Mucosa of stomach (tissue), 1 donor: Measurements from ENCODE around the gene GJB4.

Experiments used
- H3K27me3 ChIP-seq: one replicate; pipeline ENCODE4 v1.7.0; 2013; ENCODE audit warnings: mild to moderate bottlenecking, low read length; ENCODE audit not compliant: control insufficient read depth, insufficient read depth
- H3K36me3 ChIP-seq: one replicate; pipeline ENCODE4 v1.7.0; 2013; ENCODE audit warnings: low read length; ENCODE audit not compliant: control insufficient read depth, insufficient read depth
- H3K4me1 ChIP-seq: one replicate; pipeline ENCODE4 v1.7.0; 2013; ENCODE audit warnings: mild to moderate bottlenecking, low read length; ENCODE audit not compliant: control insufficient read depth, insufficient read depth
- H3K4me3 ChIP-seq: one replicate; pipeline ENCODE4 v1.7.0; 2013; ENCODE audit warnings: low read length
- H3K9ac ChIP-seq: one replicate; pipeline ENCODE4 v1.7.0; 2013; ENCODE audit warnings: mild to moderate bottlenecking, low read length, moderate library complexity
- H3K9me3 ChIP-seq: one replicate; pipeline ENCODE4 v1.7.0; 2013; ENCODE audit warnings: mild to moderate bottlenecking, low read length, moderate library complexity; ENCODE audit not compliant: control insufficient read depth
- donor health status: Pancreatic carcinoma.

The GJB4 gene

GRCh38 chr1:34781071-34781843 lies 21.7 kb downstream of the GJB4 start, which contains the start of gene GJB3:
TSS of gene GJB3 (plus strand) at chr1:34781214. CDS start at chr1:34784763, 3,549 bp downstream.
- H3K36me3 ChIP-seq: no peaks in the 10 kb centered on the region
- H3K27me3 ChIP-seq: peaks cover 23% of the 10 kb centered on the region
- H3K9me3 ChIP-seq: no peaks in the 10 kb centered on the region
- peak within 1 kb of the TSS; percentile 40 for H3K4me3 ChIP-seq
- H3K9ac ChIP-seq: peak within 1 kb of the TSS; percentile 60
- peaks cover 38% of the 10 kb centered on the region for H3K4me1 ChIP-seq

GRCh38 chr1:34781844-34782391 lies 22.4 kb downstream of the GJB4 start:
- Histone ChIP-seq H3K9ac (peak overlapping the region; percentile 60), H3K27me3 (peaks cover 23% of the 10 kb centered on the region), H3K9me3 (no peaks in the 10 kb centered on the region), H3K36me3 (no peaks in the 10 kb centered on the region), H3K4me3 (peak overlapping the region; percentile 40), H3K4me1 (peaks cover 43% of the 10 kb centered on the region)

- Histone ChIP-seq H3K27me3 (peaks cover 21% of the 10 kb centered on the region), H3K9ac (no peak overlapping the region), H3K4me3 (no peak overlapping the region), H3K9me3 (no peaks in the 10 kb centered on the region), H3K36me3 (no peaks in the 10 kb centered on the region), H3K4me1 (peaks cover 49% of the 10 kb centered on the region)
Measured at GRCh38 chr1:34784751-34785221, 25.2 kb downstream of the GJB4 start.

- no peak overlapping the region for H3K9ac ChIP-seq
- no peaks in the 10 kb centered on the region for H3K9me3 ChIP-seq
- no peak overlapping the region for H3K4me3 ChIP-seq
- peaks cover 16% of the 10 kb centered on the region for H3K27me3 ChIP-seq
- no peaks in the 10 kb centered on the region for H3K36me3 ChIP-seq
- peaks cover 49% of the 10 kb centered on the region for H3K4me1 ChIP-seq
Measured at GRCh38 chr1:34785231-34785874, 25.8 kb downstream of the GJB4 start.

GRCh38 chr1:34785875-34786470 lies 26.4 kb downstream of the GJB4 start:
- Histone ChIP-seq H3K9me3 (no peaks in the 10 kb centered on the region), H3K36me3 (no peaks in the 10 kb centered on the region), H3K4me1 (peaks cover 49% of the 10 kb centered on the region), H3K4me3 (no peak overlapping the region), H3K27me3 (peaks cover 13% of the 10 kb centered on the region), H3K9ac (no peak overlapping the region)

GRCh38 chr1:34786521-34787325 lies 27.2 kb downstream of the GJB4 start:
- Histone ChIP-seq H3K27me3 (peaks cover 17% of the 10 kb centered on the region), H3K36me3 (no peaks in the 10 kb centered on the region), H3K9ac (no peak overlapping the region), H3K4me1 (peaks cover 43% of the 10 kb centered on the region), H3K4me3 (no peak overlapping the region), H3K9me3 (no peaks in the 10 kb centered on the region)

GRCh38 chr1:34787461-34788420 lies 28.2 kb downstream of the GJB4 start:
- peaks cover 32% of the 10 kb centered on the region for H3K4me1 ChIP-seq
- H3K9me3 ChIP-seq: no peaks in the 10 kb centered on the region
- peaks cover 18% of the 10 kb centered on the region for H3K27me3 ChIP-seq
- H3K36me3 ChIP-seq: no peaks in the 10 kb centered on the region
- no peak overlapping the region for H3K9ac ChIP-seq
- no peak overlapping the region for H3K4me3 ChIP-seq

- peaks cover 28% of the 10 kb centered on the region for H3K27me3 ChIP-seq
- H3K36me3 ChIP-seq: no peaks in the 10 kb centered on the region
- no peak overlapping the region for H3K9ac ChIP-seq
- H3K9me3 ChIP-seq: no peaks in the 10 kb centered on the region
- peaks cover 13% of the 10 kb centered on the region for H3K4me1 ChIP-seq
- no peak overlapping the region for H3K4me3 ChIP-seq
Measured at GRCh38 chr1:34790985-34791384, 31.4 kb downstream of the GJB4 start.

GRCh38 chr1:34792424-34792823 lies 32.9 kb downstream of the GJB4 start:
- Histone ChIP-seq H3K9ac (peak overlapping the region; percentile 26), H3K27me3 (peaks cover 28% of the 10 kb centered on the region), H3K9me3 (no peaks in the 10 kb centered on the region), H3K36me3 (no peaks in the 10 kb centered on the region), H3K4me1 (peaks cover under 1% of the 10 kb centered on the region), H3K4me3 (no peak overlapping the region)

GRCh38 chr1:34792868-34793727 lies 33.6 kb downstream of the GJB4 start, which contains the start of gene GJA4:
TSS of gene GJA4 (plus strand) at chr1:34792999. CDS start at chr1:34794214, 1,215 bp downstream.
- Histone ChIP-seq H3K27me3 (peaks cover 28% of the 10 kb centered on the region), H3K36me3 (no peaks in the 10 kb centered on the region), H3K9ac (peak within 1 kb of the TSS; percentile 26), H3K4me1 (no peaks in the 10 kb centered on the region), H3K9me3 (no peaks in the 10 kb centered on the region), H3K4me3 (no peak within 1 kb of the TSS)
